Retinal pigment epithelial cell (primary cell): ENCODE data around the gene ARHGEF16.
A peak's percentile ranks its signal among the peaks of the same experiment; 100 is the strongest.

ENCODE experiments used
- DNase-seq: peaks from one replicate; pipeline ENCODE4 v3.0.0-alpha.2; 2010; ENCODE audit warnings: low read depth
- H3K4me3 ChIP-seq: 2 replicates; pipeline ENCODE4 v1.5.1; 2011; ENCODE audit warnings: mild to moderate bottlenecking, low read length, control low read depth, moderate library complexity
- CTCF ChIP-seq: conservative IDR thresholded peaks from 2 replicates; pipeline ENCODE4 v1.5.1; 2011; ENCODE audit warnings: low read depth, low read length, control low read depth, inconsistent platforms

Gene ARHGEF16

GRCh38 chr1:3525551-3526482, 71.4 kb downstream of the ARHGEF16 start:
- no peak for TF ChIP-seq CTCF
- H3K4me3 ChIP-seq, result no peak overlapping the region
- DNase-seq, result no peak

GRCh38 chr1:3527774-3528173, 73.3 kb downstream of the ARHGEF16 start:
- DNase-seq, result no peak
- H3K4me3 ChIP-seq, result no peak overlapping the region
- no peak for TF ChIP-seq CTCF

GRCh38 chr1:3529099-3529729, 74.7 kb downstream of the ARHGEF16 start:
- no peak for DNase-seq
- no peak overlapping the region for H3K4me3 ChIP-seq
- no peak for TF ChIP-seq CTCF

GRCh38 chr1:3530086-3530925, 75.8 kb downstream of the ARHGEF16 start:
- peak overlapping the region; percentile 53 for H3K4me3 ChIP-seq
- peak; percentile 24 for TF ChIP-seq CTCF
- no peak for DNase-seq
